Peyer's patch (tissue), 4 donors: ENCODE measurements around the gene MZF1.
A peak's percentile ranks its signal among the peaks of the same experiment; 100 is the strongest.

Experiments
- POLR2A ChIP-seq, 2 donors: fragments of 450-650 bp; IDR thresholded peaks; one replicate each; pipeline ENCODE4 v1.5.1; 2017; ENCODE audit warnings: antibody characterized with exemption in 2 of 2, mild to moderate bottlenecking in 2 of 2, moderate library complexity in 2 of 2
- TF ChIP-seq, protein P1 (sequence below), 6 experiments: fragments of 450-650 bp in 4 of 6; fragments of 200-600 bp in 2 of 6; sonication (generic) in 1 of 6; IDR thresholded peaks; one replicate each; pipeline ENCODE4 v1.5.1; 2017 to 2019; ENCODE audit warnings: antibody characterized with exemption in 6 of 6, mild to moderate bottlenecking in 3 of 6, moderate library complexity in 1 of 6

GRCh38 chr19:58519355-58520256 is 53.5 kb downstream of the MZF1 start, which contains the start of gene ZBTB45:
- TF ChIP-seq, protein P1, sequence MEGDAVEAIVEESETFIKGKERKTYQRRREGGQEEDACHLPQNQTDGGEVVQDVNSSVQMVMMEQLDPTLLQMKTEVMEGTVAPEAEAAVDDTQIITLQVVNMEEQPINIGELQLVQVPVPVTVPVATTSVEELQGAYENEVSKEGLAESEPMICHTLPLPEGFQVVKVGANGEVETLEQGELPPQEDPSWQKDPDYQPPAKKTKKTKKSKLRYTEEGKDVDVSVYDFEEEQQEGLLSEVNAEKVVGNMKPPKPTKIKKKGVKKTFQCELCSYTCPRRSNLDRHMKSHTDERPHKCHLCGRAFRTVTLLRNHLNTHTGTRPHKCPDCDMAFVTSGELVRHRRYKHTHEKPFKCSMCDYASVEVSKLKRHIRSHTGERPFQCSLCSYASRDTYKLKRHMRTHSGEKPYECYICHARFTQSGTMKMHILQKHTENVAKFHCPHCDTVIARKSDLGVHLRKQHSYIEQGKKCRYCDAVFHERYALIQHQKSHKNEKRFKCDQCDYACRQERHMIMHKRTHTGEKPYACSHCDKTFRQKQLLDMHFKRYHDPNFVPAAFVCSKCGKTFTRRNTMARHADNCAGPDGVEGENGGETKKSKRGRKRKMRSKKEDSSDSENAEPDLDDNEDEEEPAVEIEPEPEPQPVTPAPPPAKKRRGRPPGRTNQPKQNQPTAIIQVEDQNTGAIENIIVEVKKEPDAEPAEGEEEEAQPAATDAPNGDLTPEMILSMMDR (IDR thresholded peaks at IDR 0.05): peak; percentile 71 to 95 (median 86)
- TF ChIP-seq POLR2A (IDR thresholded peaks at IDR 0.05): peak; percentile 42 to 52
